HEK293 (cell line): ENCODE measurements around the gene PSORS1C1.

Source experiments
- CTCF ChIA-PET: fragments of 350-600 bp; formaldehyde crosslinking; extraction: SDS; loops from one replicate; lab custom pipeline; 2021; ENCODE audit warnings: antibody characterized with exemption; lab: Yijun Ruan, JAX
- POLR2A ChIA-PET: fragments of 300-600 bp; formaldehyde crosslinking; extraction: SDS; loops from one replicate; lab custom pipeline; 2020; ENCODE audit warnings: antibody characterized with exemption, inconsistent platforms; lab: Yijun Ruan, JAX
- H3K27ac ChIP-seq: fragments of 200-500 bp; sonication (Bioruptor generic); 2 replicates; pipeline ENCODE4 v1.5.1; 2014; ENCODE audit warnings: low read depth, low read length, control low read depth, inconsistent platforms; ENCODE audit errors: extremely low read depth
- H3K36me3 ChIP-seq, 2 experiments: fragments of 200-500 bp in 1 of 2; sonication (Bioruptor generic) in 1 of 2; 1 replicate in 1 of 2; 2 replicates in 1 of 2; pipeline ENCODE4 v1.5.1; 2014 to 2017; ENCODE audit warnings: inconsistent platforms in 2 of 2, low read length in 2 of 2; ENCODE audit not compliant: control insufficient read depth in 2 of 2, insufficient read depth in 1 of 2
- H3K4me1 ChIP-seq: fragments of 200-500 bp; sonication (Bioruptor generic); 2 replicates; pipeline ENCODE4 v1.5.1; 2014; ENCODE audit warnings: mild to moderate bottlenecking, low read length, inconsistent platforms; ENCODE audit not compliant: control insufficient read depth, insufficient read depth
- H3K4me3 ChIP-seq: 2 replicates; pipeline ENCODE4 v1.5.1; 2011; ENCODE audit warnings: low read depth, mild to moderate bottlenecking, control low read depth, low read length, moderate library complexity
- H3K9me3 ChIP-seq: fragments of 200-500 bp; sonication (Bioruptor generic); 2 replicates; pipeline ENCODE4 v1.5.1; 2014; ENCODE audit warnings: low read depth, low read length, inconsistent platforms; ENCODE audit not compliant: control insufficient read depth, insufficient read depth
- EGR2 ChIP-seq: fragments of 450-650 bp; formaldehyde crosslinking; IDR thresholded peaks from 2 replicates; pipeline ENCODE4 v1.5.1; 2016; ENCODE audit warnings: low read depth, missing biosample characterization, missing genetic modification characterization
- GLIS1 ChIP-seq: fragments of 450-650 bp; formaldehyde crosslinking; IDR thresholded peaks from 2 replicates; pipeline ENCODE4 v1.5.1; 2016; ENCODE audit warnings: missing biosample characterization, missing genetic modification characterization
- GLIS2 ChIP-seq: fragments of 450-650 bp; formaldehyde crosslinking; IDR thresholded peaks from 2 replicates; pipeline ENCODE4 v1.5.1; 2016; ENCODE audit warnings: missing biosample characterization, missing genetic modification characterization
- KLF1 ChIP-seq: fragments of 450-650 bp; formaldehyde crosslinking; IDR thresholded peaks from 2 replicates; pipeline ENCODE4 v1.5.1; 2016; ENCODE audit warnings: missing biosample characterization, missing genetic modification characterization
- PRDM1 ChIP-seq: fragments of 450-650 bp; formaldehyde crosslinking; IDR thresholded peaks from 2 replicates; pipeline ENCODE4; 2016; ENCODE audit warnings: missing biosample characterization, missing genetic modification characterization
- SALL2 ChIP-seq: fragments of 450-650 bp; formaldehyde crosslinking; IDR thresholded peaks from 2 replicates; pipeline ENCODE4 v1.5.0; 2017; ENCODE audit warnings: missing biosample characterization, mild to moderate bottlenecking, missing genetic modification characterization, borderline replicate concordance
- SP3 ChIP-seq: fragments of 450-650 bp; formaldehyde crosslinking; IDR thresholded peaks from 2 replicates; pipeline ENCODE4 v1.5.1; 2016; ENCODE audit warnings: missing biosample characterization, missing genetic modification characterization
- SP7 ChIP-seq: fragments of 450-650 bp; formaldehyde crosslinking; IDR thresholded peaks from 2 replicates; pipeline ENCODE4 v1.5.1; 2016; ENCODE audit warnings: missing biosample characterization, missing genetic modification characterization
- WT1 ChIP-seq: fragments of 450-650 bp; formaldehyde crosslinking; IDR thresholded peaks from 2 replicates; pipeline ENCODE4 v1.5.1; 2016; ENCODE audit warnings: missing biosample characterization, missing genetic modification characterization
- ZBTB48 ChIP-seq: fragments of 450-650 bp; formaldehyde crosslinking; IDR thresholded peaks from 2 replicates; pipeline ENCODE4 v1.5.1; 2016; ENCODE audit warnings: missing biosample characterization, missing genetic modification characterization
- ZBTB6 ChIP-seq: fragments of 450-650 bp; formaldehyde crosslinking; IDR thresholded peaks from 2 replicates; pipeline ENCODE4 v1.5.1; 2017; ENCODE audit warnings: missing biosample characterization, missing genetic modification characterization
- ZFHX2 ChIP-seq: fragments of 450-650 bp; formaldehyde crosslinking; conservative IDR thresholded peaks from 2 replicates; pipeline ENCODE4 v1.5.1; 2016; ENCODE audit warnings: missing biosample characterization, missing genetic modification characterization
- ZIC2 ChIP-seq: fragments of 450-650 bp; formaldehyde crosslinking; IDR thresholded peaks from 2 replicates; pipeline ENCODE4 v1.5.1; 2016; ENCODE audit warnings: missing biosample characterization, missing genetic modification characterization
- ZNF133 ChIP-seq: fragments of 450-650 bp; formaldehyde crosslinking; IDR thresholded peaks from 2 replicates; pipeline ENCODE4 v1.5.1; 2016; ENCODE audit warnings: missing biosample characterization, missing genetic modification characterization
- ZNF138 ChIP-seq: fragments of 450-650 bp; formaldehyde crosslinking; IDR thresholded peaks from 2 replicates; pipeline ENCODE4 v1.5.1; 2016; ENCODE audit warnings: missing biosample characterization, missing genetic modification characterization, borderline replicate concordance
- ZNF24 ChIP-seq: fragments of 450-650 bp; formaldehyde crosslinking; IDR thresholded peaks from 2 replicates; pipeline ENCODE4 v1.5.1; 2016; ENCODE audit warnings: missing biosample characterization, missing genetic modification characterization
- ZNF394 ChIP-seq: fragments of 450-650 bp; formaldehyde crosslinking; IDR thresholded peaks from 2 replicates; pipeline ENCODE4 v1.5.1; 2016; ENCODE audit warnings: missing biosample characterization, missing genetic modification characterization, mild to moderate bottlenecking, moderate library complexity, borderline replicate concordance
- ZNF514 ChIP-seq: fragments of 450-650 bp; formaldehyde crosslinking; IDR thresholded peaks from 2 replicates; pipeline ENCODE4 v1.5.1; 2016; ENCODE audit warnings: missing biosample characterization, missing genetic modification characterization
- ZNF530 ChIP-seq: fragments of 450-650 bp; formaldehyde crosslinking; IDR thresholded peaks from 2 replicates; pipeline ENCODE4 v1.5.1; 2016; ENCODE audit warnings: low read depth, missing biosample characterization, missing genetic modification characterization
- ZNF600 ChIP-seq: fragments of 450-650 bp; formaldehyde crosslinking; IDR thresholded peaks from 2 replicates; pipeline ENCODE4 v1.5.1; 2016; ENCODE audit warnings: missing biosample characterization, missing genetic modification characterization
- ZNF624 ChIP-seq: fragments of 450-650 bp; formaldehyde crosslinking; IDR thresholded peaks from 2 replicates; pipeline ENCODE4 v1.5.1; 2017; ENCODE audit warnings: missing biosample characterization, missing genetic modification characterization
- ZNF654 ChIP-seq: fragments of 450-650 bp; formaldehyde crosslinking; IDR thresholded peaks from 2 replicates; pipeline ENCODE4 v1.5.1; 2016; ENCODE audit warnings: low read depth, missing biosample characterization, missing genetic modification characterization
- TF ChIP-seq, protein P1 (sequence below): fragments of 450-650 bp; formaldehyde crosslinking; IDR thresholded peaks from 2 replicates; pipeline ENCODE4 v1.5.1; 2017; ENCODE audit warnings: missing biosample characterization, missing genetic modification characterization
- TF ChIP-seq, protein P2 (sequence below): fragments of 450-650 bp; formaldehyde crosslinking; IDR thresholded peaks from 2 replicates; pipeline ENCODE4 v1.5.1; 2017; ENCODE audit warnings: missing biosample characterization, mild to moderate bottlenecking, missing genetic modification characterization, moderate library complexity

The PSORS1C1 gene, protein sequence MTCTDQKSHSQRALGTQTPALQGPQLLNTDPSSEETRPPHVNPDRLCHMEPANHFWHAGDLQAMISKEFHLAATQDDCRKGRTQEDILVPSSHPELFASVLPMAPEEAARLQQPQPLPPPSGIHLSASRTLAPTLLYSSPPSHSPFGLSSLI

GRCh38 chr6:31114541-31114878 is at the start of gene PSORS1C1:
PSORS1C1 (plus strand) TSS chr6:31114800; CDS start chr6:31129633, 14,833 bp downstream.
- ChIA-PET CTCF (interaction anchor here (0.6 to 8.3 kb wide), 9 partner anchors 12 to 314 kb away, joined by 3 to 60 read pairs (median 7); no protein-coding TSS in a partner anchor), POLR2A (interaction anchor here (0.6 to 2.2 kb wide), 2 partner anchors 31 to 499 kb away, joined by 5 to 7 read pairs; no protein-coding TSS in a partner anchor)
- H3K36me3 ChIP-seq = no peaks in the 10 kb centered on the region
- H3K27ac ChIP-seq = no peak within 1 kb of the TSS
- H3K4me1 ChIP-seq = peaks cover 7% of the 10 kb centered on the region
- TF ChIP-seq ZNF138 (no peak), ZNF654 (tag by site-specific recombination) (no peak), SP3 (tag by site-specific recombination) (0 out of 2 replicates have a peak, but pooled peaks have one; percentile 23), EGR2 (tag by site-specific recombination) (peak; percentile 74), ZIC2 (tag by site-specific recombination) (peak; percentile 21; the same call in 1 of the 2 replicates), ZNF514 (tag by site-specific recombination) (no peak), ZBTB48 (tag by site-specific recombination) (peak; percentile 53; the same call in 1 of the 2 replicates), ZNF624 (tag by site-specific recombination) (no peak), PRDM1 (tag by site-specific recombination) (0 out of 2 replicates have a peak, but pooled peaks have one; percentile 30), WT1 (tag by site-specific recombination) (0 out of 2 replicates have a peak, but pooled peaks have one; percentile 23), ZNF530 (no peak), ZNF24 (tag by site-specific recombination) (no peak), GLIS1 (tag by site-specific recombination) (peak; percentile 70), ZNF133 (no peak), SP7 (tag by site-specific recombination) (no peak), GLIS2 (peak; percentile 73), KLF1 (tag by site-specific recombination) (0 out of 2 replicates have a peak, but pooled peaks have one; percentile 30), ZNF600 (tag by site-specific recombination) (peak; percentile 100), ZFHX2 (tag by site-specific recombination) (peak; percentile 92), ZNF394 (tag by site-specific recombination) (no peak), ZBTB6 (tag by site-specific recombination) (no peak), SALL2 (tag by site-specific recombination) (no peak)
- TF ChIP-seq, protein P1, sequence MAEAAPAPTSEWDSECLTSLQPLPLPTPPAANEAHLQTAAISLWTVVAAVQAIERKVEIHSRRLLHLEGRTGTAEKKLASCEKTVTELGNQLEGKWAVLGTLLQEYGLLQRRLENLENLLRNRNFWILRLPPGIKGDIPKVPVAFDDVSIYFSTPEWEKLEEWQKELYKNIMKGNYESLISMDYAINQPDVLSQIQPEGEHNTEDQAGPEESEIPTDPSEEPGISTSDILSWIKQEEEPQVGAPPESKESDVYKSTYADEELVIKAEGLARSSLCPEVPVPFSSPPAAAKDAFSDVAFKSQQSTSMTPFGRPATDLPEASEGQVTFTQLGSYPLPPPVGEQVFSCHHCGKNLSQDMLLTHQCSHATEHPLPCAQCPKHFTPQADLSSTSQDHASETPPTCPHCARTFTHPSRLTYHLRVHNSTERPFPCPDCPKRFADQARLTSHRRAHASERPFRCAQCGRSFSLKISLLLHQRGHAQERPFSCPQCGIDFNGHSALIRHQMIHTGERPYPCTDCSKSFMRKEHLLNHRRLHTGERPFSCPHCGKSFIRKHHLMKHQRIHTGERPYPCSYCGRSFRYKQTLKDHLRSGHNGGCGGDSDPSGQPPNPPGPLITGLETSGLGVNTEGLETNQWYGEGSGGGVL (tag by site-specific recombination) = peak; percentile 62
- TF ChIP-seq, protein P2, sequence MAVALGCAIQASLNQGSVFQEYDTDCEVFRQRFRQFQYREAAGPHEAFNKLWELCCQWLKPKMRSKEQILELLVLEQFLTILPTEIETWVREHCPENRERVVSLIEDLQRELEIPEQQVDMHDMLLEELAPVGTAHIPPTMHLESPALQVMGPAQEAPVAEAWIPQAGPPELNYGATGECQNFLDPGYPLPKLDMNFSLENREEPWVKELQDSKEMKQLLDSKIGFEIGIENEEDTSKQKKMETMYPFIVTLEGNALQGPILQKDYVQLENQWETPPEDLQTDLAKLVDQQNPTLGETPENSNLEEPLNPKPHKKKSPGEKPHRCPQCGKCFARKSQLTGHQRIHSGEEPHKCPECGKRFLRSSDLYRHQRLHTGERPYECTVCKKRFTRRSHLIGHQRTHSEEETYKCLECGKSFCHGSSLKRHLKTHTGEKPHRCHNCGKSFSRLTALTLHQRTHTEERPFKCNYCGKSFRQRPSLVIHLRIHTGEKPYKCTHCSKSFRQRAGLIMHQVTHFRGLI (tag by site-specific recombination) = peak; percentile 98
- H3K9me3 ChIP-seq = no peaks in the 10 kb centered on the region
- H3K4me3 ChIP-seq = no peak within 1 kb of the TSS
